ENCODE measurements around the gene TNPO2.
A peak's percentile ranks its signal among the peaks of the same experiment; 100 is the strongest.
"Not testable (repeated sequence)": the region's sequence is repeated elsewhere in the genome, so short reads cannot be mapped to it uniquely, and the experiment has no call there.

Gene TNPO2

GRCh38 chr19:12736995-12737834 lies 13.5 kb upstream of the TNPO2 start, which contains the start of gene GET3:
TSS of gene GET3 (plus strand) at chr19:12737497. CDS start at chr19:12737506, 9 bp downstream.
- peak; percentile 95 for DNase-seq

DNA sequence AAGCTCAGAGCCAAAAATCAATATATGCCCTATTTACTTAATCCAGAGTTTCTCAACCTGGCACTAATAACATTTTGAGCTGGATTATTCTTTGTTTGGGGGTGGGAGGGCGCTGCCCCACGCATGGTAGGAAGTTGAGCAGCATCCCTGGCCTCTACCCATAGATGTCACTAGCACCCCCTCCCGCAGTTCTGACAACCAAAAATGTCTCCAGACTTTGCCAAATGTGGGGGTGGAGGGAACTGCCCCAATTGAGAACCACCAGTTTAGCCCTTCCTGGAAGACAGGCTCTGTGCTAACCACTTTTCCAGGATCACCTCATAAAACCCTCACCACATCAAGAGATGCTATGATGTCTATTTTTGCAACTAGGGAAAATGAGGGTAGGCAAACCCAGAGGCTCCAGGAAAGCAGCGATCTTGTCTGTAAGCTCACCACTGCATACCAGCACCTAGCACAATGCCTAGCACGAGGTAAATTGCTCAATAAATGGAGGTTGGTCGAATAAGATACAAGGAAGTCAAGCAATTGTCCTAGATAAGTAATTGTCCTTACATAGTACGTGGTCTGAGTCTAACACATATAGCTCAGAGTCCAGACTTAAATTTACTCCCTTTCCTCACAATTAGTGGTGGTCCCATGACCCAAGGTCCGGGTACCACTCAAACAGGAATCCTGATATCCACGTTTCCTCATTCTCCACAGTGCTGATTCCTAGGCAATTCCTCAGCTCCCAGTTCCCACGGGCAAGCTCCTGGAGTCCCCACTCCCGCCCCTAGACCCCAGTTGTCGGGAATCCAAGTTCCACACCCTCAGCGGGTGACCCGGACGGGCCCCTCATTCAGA lies 9.9 kb upstream of the TNPO2 start:
- DNase-seq = peak; percentile 70

GRCh38 chr19:12731337-12731736 lies 7.6 kb upstream of the TNPO2 start:
- DNase-seq = no peak

GRCh38 chr19:12730064-12730463 lies 6.3 kb upstream of the TNPO2 start:
- DNase-seq = no peak

DNA sequence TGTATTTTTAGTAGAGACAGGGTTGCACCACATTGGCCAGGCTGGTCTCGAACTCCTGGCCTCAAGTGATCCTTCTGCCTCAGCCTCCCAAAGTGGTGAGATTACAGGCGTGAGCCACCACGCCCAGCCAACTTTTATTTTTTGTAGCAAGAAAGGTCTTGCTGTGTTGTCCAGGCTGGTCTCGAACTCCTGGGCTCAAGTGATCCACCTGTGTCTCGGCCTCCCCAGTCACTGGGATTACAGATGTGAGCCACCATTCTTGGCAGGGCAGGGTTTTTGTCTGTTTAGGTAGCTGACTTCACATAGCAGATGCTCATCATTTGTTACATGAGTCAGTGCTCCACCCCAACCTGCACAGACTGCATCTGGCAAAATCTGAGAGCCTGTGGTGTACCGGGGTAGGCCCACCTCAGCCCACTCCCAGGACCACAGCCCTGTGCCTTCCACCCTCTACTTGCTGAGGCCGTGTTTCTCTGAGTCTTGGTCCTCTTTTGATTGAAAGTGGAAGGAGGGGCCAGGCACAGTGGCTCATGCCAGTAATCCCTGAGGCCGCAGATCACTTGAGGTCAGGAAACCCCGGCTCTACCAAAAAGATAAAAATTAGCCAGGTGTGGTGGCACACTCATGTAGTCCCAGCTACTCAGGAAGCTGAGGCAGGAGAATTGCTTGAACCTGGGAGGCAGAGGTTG lies 4.2 kb upstream of the TNPO2 start:
- DNase-seq = no peak

- DNase-seq = no peak
These were observed 3.2 kb upstream of the TNPO2 start for GRCh38 chr19:12726988-12727316.

- DNase-seq = not testable (repeated sequence)
These were observed 1.9 kb upstream of the TNPO2 start for GRCh38 chr19:12725612-12726011.

DNA sequence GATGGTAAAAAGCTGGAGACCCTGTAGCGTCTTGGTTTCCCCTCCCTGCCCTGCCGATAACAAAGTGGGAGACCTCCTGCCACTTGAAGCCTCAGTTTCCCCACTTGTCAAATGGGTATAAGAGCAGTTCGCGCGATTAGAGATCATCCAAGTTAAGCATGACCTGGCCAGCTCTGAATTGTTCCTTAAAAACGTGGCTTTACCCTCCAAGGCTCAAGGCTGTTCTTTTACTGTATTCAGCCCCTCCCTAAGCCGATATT lies 421 bp downstream of the TNPO2 start:
- no peak for DNase-seq

- peak; percentile 99 for DNase-seq
These were observed 959 bp downstream of the TNPO2 start for GRCh38 chr19:12722566-12723380.

DNA sequence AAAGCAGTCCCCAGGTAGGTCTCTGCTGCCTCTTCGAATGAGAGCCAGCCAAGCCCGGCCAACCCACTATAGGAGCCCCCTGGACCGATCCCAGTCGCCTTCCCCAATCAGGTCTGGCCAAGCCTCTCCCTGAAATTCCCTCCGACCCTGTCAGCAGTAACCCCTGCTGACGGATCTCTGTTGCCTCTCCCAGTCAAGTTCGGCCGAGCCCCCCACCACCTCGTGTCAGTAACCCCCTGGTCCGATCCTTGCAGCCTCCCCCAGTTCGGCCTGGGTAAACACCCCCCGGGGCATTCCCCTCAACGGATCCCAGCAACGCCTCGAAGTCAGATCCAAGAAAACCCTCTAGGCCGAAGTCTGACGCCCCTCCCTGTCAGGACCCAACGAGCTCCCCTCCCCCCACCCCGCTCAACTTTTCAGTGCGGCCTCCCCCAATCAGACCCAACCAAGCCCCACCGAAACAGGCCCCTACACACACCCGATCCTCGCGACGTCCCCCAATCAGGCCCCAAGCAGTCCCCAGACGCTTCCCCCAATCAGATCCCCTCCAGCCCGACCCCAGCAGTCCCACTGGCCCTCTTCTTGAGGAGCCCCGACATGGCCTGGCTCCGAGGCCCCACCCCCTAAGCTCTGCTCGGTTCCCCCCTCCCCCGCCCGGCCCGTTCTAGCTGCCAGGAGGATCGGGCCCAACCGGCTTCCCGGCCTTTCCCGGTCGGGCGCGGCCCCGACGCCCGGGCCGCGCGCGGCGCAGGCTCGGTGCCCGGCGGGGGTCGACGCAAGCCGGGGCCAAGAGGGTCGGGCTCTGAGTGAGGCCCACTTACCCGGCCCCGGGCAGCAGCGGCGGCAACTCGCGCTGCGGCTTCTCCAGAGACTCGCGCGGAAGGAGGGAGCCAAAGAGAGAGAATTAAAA lies 1.8 kb downstream of the TNPO2 start:
- DNase-seq = peak; percentile 56

GRCh38 chr19:12720851-12721655 lies 2.7 kb downstream of the TNPO2 start:
- no peak for DNase-seq

DNA sequence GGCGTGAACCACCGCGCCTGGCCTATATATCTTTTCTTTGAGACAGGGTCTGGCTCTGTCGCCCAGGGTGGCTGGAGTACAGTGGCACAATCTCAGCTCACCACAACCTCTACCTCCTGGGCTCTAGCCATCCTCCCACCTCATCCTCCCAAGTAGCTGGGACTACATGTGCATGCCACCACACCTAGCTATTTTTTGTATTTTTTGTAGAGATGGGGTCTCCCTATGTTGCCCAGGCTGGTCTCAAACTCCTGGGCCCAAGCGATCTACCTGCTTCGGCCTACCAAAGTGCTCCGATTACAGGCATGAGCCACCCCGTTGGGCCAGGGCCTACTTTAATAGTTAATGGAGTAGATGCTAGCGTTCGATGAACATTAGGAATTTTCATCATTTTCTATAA lies 3.4 kb downstream of the TNPO2 start:
- no peak for DNase-seq

GRCh38 chr19:12715929-12716328 lies 7.8 kb downstream of the TNPO2 start:
- DNase-seq = no peak

DNA sequence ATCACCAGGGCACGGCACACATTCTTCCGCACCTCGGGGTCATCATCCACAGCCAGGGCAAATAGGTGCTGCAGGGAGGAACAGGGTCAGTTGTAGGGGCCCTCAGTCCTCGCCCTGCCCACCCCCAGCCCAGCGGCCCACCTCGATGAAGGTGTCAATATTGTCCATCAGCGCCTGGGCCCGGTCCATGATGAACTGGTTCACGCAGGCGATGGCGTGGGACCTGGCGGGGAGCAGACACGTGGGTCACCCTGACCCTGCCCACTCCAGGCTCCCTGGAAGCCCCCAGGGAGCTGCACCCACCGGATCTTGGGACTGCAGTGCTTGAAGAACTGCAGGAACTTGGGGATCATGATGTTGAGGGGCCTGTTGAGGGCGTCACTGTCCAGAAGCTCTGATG lies 8.6 kb downstream of the TNPO2 start:
- DNase-seq = no peak

GRCh38 chr19:12713304-12713703 lies 10.4 kb downstream of the TNPO2 start:
- DNase-seq = not testable (repeated sequence)

- DNase-seq = not testable (repeated sequence)
These were observed 11.7 kb downstream of the TNPO2 start for GRCh38 chr19:12712077-12712476.

GRCh38 chr19:12711187-12711586 lies 12.5 kb downstream of the TNPO2 start:
- no peak for DNase-seq

DNA sequence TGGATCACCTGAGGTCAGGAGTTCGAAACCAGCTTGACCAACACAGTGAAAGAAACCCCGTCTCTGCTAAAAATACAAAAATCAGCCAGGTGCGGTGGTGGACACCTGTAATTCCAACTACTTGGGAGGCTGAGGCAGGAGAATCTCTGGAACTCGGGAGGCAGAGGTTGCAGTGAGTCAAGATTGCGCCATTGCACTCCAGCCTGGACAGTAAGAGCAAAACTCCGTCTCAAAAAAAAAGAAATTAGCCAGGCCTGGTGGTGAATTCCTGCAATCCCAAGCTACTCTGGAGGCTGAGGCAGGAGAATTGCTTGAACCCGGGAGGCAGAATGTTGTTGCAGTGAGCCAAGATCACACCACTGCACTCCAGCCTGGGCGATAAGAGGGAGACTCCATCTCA lies 15.1 kb downstream of the TNPO2 start:
- DNase-seq = no peak

- no peak for DNase-seq
These were observed 17.4 kb downstream of the TNPO2 start for GRCh38 chr19:12706332-12706718.

DNA sequence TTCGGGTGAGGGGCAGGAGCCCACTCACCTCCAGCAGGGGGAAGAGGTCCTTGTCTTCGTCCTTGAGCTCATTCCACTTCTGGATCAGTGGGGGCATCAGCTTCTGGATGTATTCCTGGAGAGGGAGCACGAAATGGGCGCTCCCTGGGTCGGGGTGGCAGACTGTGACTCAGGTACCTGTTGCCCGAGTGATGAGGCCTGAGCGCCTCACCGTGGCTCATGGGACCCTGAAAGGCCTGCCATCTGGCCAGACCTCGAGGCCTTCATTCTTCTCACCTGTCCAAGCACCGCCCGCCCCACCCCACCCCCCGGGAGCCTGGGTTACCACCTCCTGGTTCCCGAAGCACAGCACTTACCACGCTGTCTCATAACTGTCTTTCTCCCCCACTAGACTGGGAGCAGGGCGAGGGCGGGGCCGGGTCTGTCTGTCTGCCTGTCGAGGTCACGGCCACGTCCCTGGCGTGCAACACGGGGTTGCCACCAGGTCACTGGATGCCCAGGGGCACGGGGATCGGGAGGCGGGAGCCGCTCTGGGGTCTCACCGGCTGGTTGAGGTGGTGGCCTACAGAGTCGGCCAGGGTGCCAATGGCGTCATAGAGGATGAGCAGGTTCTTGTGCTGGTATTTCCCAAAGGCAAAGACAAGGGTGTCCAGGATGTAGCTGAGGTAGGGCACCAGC lies 17.9 kb downstream of the TNPO2 start:
- no peak for DNase-seq

Measured in suppressor macrophage treated with lipopolysaccharide for 4 hours (primary cell).